Vagina (tissue), 2 donors: ENCODE data around the gene PTPRD. TPM values are rescaled to one million over a fixed set of nuclear protein-coding genes. Genes with fewer than 3 reads are reported as not detected.
"Not testable (repeated sequence)": the region's sequence is repeated elsewhere in the genome, so short reads cannot be mapped to it uniquely, and the experiment has no call there.

Experiments
- DNase-seq, 2 donors: peaks; one replicate each; pipeline ENCODE4 v3.0.0-alpha.2; 2017; ENCODE audit errors: extremely low spot score in 2 of 2
- H3K27ac ChIP-seq: fragments of 200-600 bp; sonication (generic); one replicate; pipeline ENCODE4 v1.5.1; 2019
- H3K27me3 ChIP-seq: fragments of 200-600 bp; sonication (generic); one replicate; pipeline ENCODE4 v1.5.1; 2019
- H3K36me3 ChIP-seq, 2 donors: fragments of 200-600 bp; sonication (generic); one replicate each; pipeline ENCODE4 v1.5.1; 2017 to 2019
- H3K4me1 ChIP-seq: fragments of 200-600 bp; sonication (generic); one replicate; pipeline ENCODE4 v1.5.1; 2019
- H3K4me3 ChIP-seq, 2 donors: fragments of 200-600 bp; sonication (generic); 1 replicate in 1 of 2; 2 replicates in 1 of 2; pipeline ENCODE4 v1.5.1; 2016 to 2019
- H3K9me3 ChIP-seq: fragments of 200-600 bp; sonication (generic); one replicate; pipeline ENCODE4 v1.5.1; 2019
- CTCF ChIP-seq, 3 experiments: fragments of 450-650 bp in 2 of 3; fragments of 200-600 bp in 1 of 3; sonication (generic) in 1 of 3; IDR thresholded peaks; one replicate each; pipeline ENCODE4 v1.5.1; 2017 to 2019; ENCODE audit warnings: antibody characterized with exemption in 3 of 3, mild to moderate bottlenecking in 2 of 3, moderate library complexity in 2 of 3
- POLR2A ChIP-seq, 2 donors: fragments of 450-650 bp; IDR thresholded peaks; one replicate each; pipeline ENCODE4 v1.6.1; 2017; ENCODE audit warnings: antibody characterized with exemption in 2 of 2, mild to moderate bottlenecking in 2 of 2, moderate library complexity in 2 of 2
- POLR2AphosphoS5 ChIP-seq, 2 donors: sonication (generic); formaldehyde crosslinking; IDR thresholded peaks; one replicate each; pipeline ENCODE4 v1.9.0; 2017; ENCODE audit warnings: antibody characterized with exemption in 2 of 2, mild to moderate bottlenecking in 2 of 2, low read depth in 1 of 2; ENCODE audit not compliant: insufficient read depth in 1 of 2
- intact Hi-C: fragments of 100-400 bp; cut with DNase I; formaldehyde crosslinking; loops from one replicate; pipeline ENCODE4 v1.15.1; 2023
- total RNA-seq: library from RNA; depleted of rRNA; stranded (reverse); fragments of >200 nt; gene quantifications from one replicate; pipeline ENCODE4 v1.2.3, GENCODE V29; 2016

PTPRD gene
- total RNA-seq, 1 donor from 2014 or later = 10.3 TPM

GRCh38 chr9:9489183-9489582, 1123.6 kb downstream of the PTPRD start:
- Histone ChIP-seq H3K4me1 (no peaks in the 10 kb centered on the region), H3K9me3 (no peaks in the 10 kb centered on the region), H3K4me3 (no peak overlapping the region), H3K36me3 (no peaks in the 10 kb centered on the region), H3K27me3 (no peaks in the 10 kb centered on the region), H3K27ac (no peak overlapping the region)
- TF ChIP-seq CTCF (IDR thresholded peaks at IDR 0.05) (no peak), POLR2AphosphoS5 (IDR thresholded peaks at IDR 0.05; ENCODE audit: insufficient read depth in 1 of 2, low read depth in 1 of 2) (no peak), POLR2A (IDR thresholded peaks at IDR 0.05) (no peak)
- intact Hi-C loops = no loop called here
- no peak for DNase-seq

- intact Hi-C loops = no loop called here
- Histone ChIP-seq H3K27ac (no peak overlapping the region), H3K9me3 (no peaks in the 10 kb centered on the region), H3K4me1 (no peaks in the 10 kb centered on the region), H3K4me3 (no peak overlapping the region), H3K27me3 (no peaks in the 10 kb centered on the region), H3K36me3 (no peaks in the 10 kb centered on the region)
- no peak for TF ChIP-seq POLR2AphosphoS5 (IDR thresholded peaks at IDR 0.05; ENCODE audit: insufficient read depth in 1 of 2, low read depth in 1 of 2)
- no peak for TF ChIP-seq POLR2A (IDR thresholded peaks at IDR 0.05)
- TF ChIP-seq CTCF (IDR thresholded peaks at IDR 0.05) = no peak
- DNase-seq = no peak
Observed at GRCh38 chr9:9483175-9483574, 1129.6 kb downstream of the PTPRD start.

GRCh38 chr9:9478741-9479140, 1134.1 kb downstream of the PTPRD start:
- intact Hi-C loops = no loop called here
- H3K4me1 ChIP-seq = no peaks in the 10 kb centered on the region
- H3K9me3 ChIP-seq = no peaks in the 10 kb centered on the region
- no peak for DNase-seq
- no peaks in the 10 kb centered on the region for H3K36me3 ChIP-seq
- H3K27me3 ChIP-seq = no peaks in the 10 kb centered on the region
- TF ChIP-seq POLR2A (IDR thresholded peaks at IDR 0.05) (no peak), CTCF (IDR thresholded peaks at IDR 0.05) (no peak), POLR2AphosphoS5 (IDR thresholded peaks at IDR 0.05; ENCODE audit: insufficient read depth in 1 of 2, low read depth in 1 of 2) (no peak)
- no peak overlapping the region for H3K4me3 ChIP-seq
- no peak overlapping the region for H3K27ac ChIP-seq

- H3K27ac ChIP-seq = no peak overlapping the region
- H3K27me3 ChIP-seq = no peaks in the 10 kb centered on the region
- H3K36me3 ChIP-seq = no peaks in the 10 kb centered on the region
- H3K4me3 ChIP-seq = no peak overlapping the region
- DNase-seq = no peak
- intact Hi-C loops = no loop called here
- no peak for TF ChIP-seq CTCF (IDR thresholded peaks at IDR 0.05)
- no peak for TF ChIP-seq POLR2AphosphoS5 (IDR thresholded peaks at IDR 0.05; ENCODE audit: insufficient read depth in 1 of 2, low read depth in 1 of 2)
- no peak for TF ChIP-seq POLR2A (IDR thresholded peaks at IDR 0.05)
- no peaks in the 10 kb centered on the region for H3K9me3 ChIP-seq
- H3K4me1 ChIP-seq = no peaks in the 10 kb centered on the region
Observed at GRCh38 chr9:9469271-9469670, 1143.5 kb downstream of the PTPRD start.

- H3K9me3 ChIP-seq, H3K4me3 ChIP-seq, H3K27me3 ChIP-seq, H3K27ac ChIP-seq, DNase-seq, intact Hi-C loops, H3K4me1 ChIP-seq, H3K36me3 ChIP-seq: not testable (repeated sequence)
Observed at GRCh38 chr9:9441874-9442273, 1170.9 kb downstream of the PTPRD start.

GRCh38 chr9:9437641-9438040, 1175.2 kb downstream of the PTPRD start:
- DNase-seq = no peak
- no peaks in the 10 kb centered on the region for H3K36me3 ChIP-seq
- no peak overlapping the region for H3K4me3 ChIP-seq
- H3K9me3 ChIP-seq = no peaks in the 10 kb centered on the region
- no peak for TF ChIP-seq POLR2AphosphoS5 (IDR thresholded peaks at IDR 0.05; ENCODE audit: insufficient read depth in 1 of 2, low read depth in 1 of 2)
- TF ChIP-seq CTCF (IDR thresholded peaks at IDR 0.05) = no peak
- no peak for TF ChIP-seq POLR2A (IDR thresholded peaks at IDR 0.05)
- H3K27me3 ChIP-seq = no peaks in the 10 kb centered on the region
- H3K4me1 ChIP-seq = no peaks in the 10 kb centered on the region
- intact Hi-C loops = no loop called here
- H3K27ac ChIP-seq = no peak overlapping the region

- H3K4me3 ChIP-seq, H3K9me3 ChIP-seq, H3K27ac ChIP-seq, H3K4me1 ChIP-seq, intact Hi-C loops, H3K27me3 ChIP-seq, H3K36me3 ChIP-seq, DNase-seq: not testable (repeated sequence)
Observed at GRCh38 chr9:9426454-9426853, 1186.3 kb downstream of the PTPRD start.
